DMS79 treated with DMSO at 0.1 percent for 48 hours (cell line): Measurements from ENCODE around the gene NEK1.

Experiments used
- DNase-seq: peaks from one replicate; lab custom pipeline; 2025; lab: John Stamatoyannopoulos, UW

Gene NEK1

DNA sequence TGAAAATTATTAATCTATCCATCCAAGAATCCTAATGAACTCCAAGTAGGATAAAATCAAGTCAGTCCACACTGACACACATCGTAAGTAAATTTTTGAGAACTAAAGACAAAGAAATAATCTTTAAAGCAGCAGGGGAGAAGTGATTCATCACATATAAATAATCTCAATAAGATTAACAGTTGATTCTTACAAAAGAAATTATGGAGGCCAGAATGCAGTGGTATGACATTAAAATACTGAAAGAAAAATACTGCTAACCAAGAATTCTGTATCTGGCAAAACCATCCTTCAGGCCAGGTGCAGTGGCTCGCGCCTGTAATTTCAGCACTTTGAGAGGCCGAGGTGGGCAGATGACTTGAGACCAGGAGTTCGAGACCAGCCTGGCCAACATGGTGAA lies 245.6 kb downstream of the NEK1 start:
- DNase-seq: no peak

DNA sequence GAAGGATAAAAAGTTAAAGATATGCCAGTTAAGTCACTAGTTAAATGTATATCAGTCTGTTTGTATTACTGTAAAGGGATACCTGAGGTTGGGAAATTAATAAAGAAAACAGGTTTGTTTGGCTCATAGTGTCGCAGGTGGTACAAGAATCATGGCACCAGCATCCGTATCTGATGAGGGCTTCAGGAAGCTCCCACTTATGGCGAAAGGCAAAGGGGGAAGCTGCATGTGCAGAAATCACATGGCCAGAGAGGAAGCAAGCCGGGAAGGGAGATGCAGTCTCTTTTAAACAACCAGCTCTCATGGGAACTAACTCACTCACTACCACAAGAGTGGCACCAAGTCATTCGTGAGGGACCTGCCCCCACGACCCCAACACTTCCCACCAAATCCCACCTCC lies 249.8 kb downstream of the NEK1 start:
- no peak for DNase-seq

DNA sequence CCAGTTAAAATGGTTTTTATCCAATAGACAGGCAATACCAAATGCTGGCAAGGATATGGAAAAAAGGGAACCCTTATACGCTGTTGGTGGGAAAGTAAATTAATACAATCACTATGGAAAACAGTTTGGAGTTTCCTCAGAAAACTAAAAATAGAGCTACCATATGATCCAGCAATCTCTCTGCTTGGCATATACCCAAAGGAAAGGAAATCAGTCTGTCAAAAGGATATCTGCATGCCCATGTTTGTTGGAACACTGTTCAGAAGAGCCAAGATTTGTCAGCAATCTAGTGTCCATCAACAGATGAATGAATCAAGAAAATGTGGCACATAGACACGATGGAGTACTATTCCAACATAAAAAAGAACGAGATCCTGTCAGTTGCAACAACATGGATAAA lies 250.6 kb downstream of the NEK1 start:
- DNase-seq: no peak

DNA sequence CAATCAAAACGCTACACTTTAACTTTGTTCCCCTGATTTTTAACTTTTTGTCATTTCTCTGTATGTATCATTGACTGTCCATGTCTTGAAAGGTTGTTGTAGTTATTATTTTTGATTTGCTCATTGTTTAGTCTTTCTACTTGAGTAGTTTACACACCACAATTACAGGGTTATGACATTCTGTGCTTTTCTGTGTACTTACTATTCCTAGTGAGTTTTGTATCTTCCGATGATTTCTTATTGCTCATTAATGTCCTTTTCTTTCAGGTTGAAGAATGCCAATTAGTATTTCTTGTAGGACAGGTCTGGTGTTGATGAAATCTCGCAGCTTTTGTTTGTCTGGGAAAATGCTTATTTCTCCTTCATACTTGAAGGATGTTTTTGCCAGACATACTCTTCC lies 252.4 kb downstream of the NEK1 start:
- DNase-seq: no peak

DNA sequence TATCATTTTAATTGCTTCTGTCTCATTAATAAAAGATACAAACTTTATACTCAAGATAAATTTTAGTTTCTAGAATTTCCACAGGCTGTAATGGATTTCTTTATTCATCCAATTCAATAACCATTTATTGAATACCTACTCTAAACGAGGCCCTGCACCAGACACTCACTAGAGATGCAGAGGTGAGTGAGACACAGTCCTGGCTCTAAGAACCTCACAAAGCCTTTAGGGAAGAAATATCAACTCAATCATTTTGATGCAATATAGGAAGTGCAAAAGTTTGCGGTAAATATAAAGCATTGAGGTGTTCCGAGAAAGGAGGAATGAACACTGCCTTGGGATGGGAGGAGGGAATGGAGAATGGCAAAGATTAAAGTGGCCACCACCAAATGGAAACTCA lies 260.0 kb downstream of the NEK1 start:
- DNase-seq: no peak

DNA sequence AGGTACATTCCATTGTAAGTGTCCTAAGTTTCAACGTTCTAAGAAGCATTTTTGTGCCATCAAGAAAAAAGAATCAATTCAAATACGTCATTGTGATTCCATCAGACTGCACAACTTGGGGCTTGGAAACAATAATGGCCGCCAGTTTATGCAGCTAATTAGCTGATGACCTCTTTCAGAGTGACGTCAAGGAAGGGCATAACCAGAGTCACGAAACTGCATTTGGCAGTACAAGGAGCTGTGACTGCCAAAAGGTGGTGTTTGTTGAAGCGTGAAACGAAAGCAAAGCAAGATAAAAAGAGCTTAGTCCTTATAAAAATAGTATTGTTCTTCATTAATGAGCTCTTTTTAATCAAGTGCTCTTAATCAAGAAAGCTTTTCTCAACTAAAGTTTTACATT lies 260.5 kb downstream of the NEK1 start:
- peak; percentile 23 for DNase-seq

DNA sequence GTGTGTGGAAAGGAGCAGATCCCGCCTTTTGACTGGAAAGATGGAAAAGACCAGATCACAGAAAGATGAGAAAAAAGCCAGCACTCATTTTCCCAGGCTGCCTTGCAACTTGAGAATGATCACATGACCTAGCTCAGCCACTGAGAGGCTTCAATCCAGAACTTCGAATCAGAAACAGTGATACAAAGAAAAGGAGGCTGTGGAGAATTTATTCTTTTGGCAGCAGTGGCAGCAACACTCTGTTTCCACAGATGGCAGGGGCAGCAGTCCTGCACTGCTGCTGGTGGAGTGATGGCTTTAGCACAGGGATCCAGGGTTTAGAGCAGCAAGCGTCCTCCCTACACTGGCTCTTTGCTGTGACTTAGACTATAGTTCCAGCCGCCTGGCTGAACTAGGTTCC lies 263.8 kb downstream of the NEK1 start:
- no peak for DNase-seq

DNA sequence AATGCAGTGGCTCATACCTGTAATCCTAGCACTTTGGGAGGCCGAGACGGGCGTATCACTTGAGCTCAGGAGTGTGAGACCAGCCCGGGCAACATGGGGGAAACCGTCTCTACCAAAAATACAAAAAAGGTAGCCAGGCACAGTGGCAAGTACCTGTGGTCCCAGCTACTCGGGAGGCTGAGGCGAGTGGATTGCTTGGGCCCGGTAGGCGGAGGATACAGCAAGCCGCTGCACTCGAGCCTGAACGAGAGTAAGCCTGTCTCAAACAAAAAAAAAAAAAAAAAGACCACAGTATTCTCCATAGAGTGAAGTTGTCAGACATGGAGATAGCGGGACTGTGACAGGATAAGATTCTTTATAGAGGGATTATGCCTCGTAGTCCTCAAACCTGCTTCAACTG lies 265.5 kb downstream of the NEK1 start:
- no peak for DNase-seq

DNA sequence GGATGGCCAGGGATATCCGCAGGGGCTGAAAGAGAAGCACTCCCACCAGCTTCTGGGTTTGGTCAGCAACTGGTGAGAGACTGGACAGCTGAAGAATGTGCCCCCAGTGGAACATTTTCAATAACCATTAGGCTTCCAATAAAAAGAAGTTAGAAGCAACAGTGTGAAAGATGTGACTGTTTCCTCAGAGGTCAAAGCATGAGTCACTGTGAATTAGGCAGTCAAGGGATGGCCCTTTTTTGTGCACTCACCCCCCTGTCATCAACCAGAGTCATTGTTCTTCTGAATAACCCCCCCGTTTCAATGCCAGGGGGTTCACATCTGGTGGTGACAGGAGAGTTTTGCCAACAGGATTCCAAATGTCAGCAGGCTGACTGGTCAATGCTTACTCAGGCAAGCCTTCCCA lies 267.1 kb downstream of the NEK1 start:
- no peak for DNase-seq
